ENCODE results near the gene DTL.

DNA sequence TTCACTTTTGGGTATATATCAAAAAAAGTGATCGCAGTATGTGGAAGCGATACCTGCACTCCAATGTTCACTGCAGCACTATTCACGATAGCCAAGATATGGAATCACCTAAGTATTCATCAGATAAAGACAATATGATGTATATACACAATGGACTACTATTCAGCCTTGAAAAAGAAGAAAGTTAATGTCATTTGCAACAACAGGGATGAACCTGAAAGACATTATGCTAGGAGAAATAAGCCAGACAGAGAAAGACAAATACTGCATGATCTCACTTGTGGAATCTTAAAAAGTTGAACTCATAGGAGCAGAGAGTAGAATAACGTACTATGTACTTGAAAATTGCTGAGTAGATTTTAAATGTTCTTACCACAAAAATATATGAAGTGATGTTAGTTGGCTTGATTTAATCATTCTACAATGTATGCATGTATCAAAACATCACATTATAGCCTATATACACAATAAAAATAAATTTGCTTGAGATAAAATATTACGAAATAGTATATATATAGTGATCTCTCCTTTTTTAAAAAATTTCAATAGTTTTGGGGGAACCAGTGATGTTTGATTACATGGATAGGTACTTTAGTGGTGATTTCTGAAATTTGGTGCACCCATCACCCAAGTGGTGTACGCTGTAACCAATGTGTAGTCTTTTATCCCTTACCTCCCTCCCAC is 56.0 kb downstream of the DTL start:
- TF ChIP-seq, protein P1, sequence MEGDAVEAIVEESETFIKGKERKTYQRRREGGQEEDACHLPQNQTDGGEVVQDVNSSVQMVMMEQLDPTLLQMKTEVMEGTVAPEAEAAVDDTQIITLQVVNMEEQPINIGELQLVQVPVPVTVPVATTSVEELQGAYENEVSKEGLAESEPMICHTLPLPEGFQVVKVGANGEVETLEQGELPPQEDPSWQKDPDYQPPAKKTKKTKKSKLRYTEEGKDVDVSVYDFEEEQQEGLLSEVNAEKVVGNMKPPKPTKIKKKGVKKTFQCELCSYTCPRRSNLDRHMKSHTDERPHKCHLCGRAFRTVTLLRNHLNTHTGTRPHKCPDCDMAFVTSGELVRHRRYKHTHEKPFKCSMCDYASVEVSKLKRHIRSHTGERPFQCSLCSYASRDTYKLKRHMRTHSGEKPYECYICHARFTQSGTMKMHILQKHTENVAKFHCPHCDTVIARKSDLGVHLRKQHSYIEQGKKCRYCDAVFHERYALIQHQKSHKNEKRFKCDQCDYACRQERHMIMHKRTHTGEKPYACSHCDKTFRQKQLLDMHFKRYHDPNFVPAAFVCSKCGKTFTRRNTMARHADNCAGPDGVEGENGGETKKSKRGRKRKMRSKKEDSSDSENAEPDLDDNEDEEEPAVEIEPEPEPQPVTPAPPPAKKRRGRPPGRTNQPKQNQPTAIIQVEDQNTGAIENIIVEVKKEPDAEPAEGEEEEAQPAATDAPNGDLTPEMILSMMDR (IDR thresholded peaks at IDR 0.05; ENCODE audit: insufficient read depth, low read depth, low read length): no peak
- no peak for TF ChIP-seq EZH2 (IDR thresholded peaks at IDR 0.05; ENCODE audit: insufficient read depth, low read length)

Data from astrocyte (in vitro differentiated cells and primary cell).